Activated CD4-positive, alpha-beta T cell treated with anti-CD3 and anti-CD28 coated beads for 1 hour (primary cell): ENCODE measurements around the gene FOLH1.
"Not testable (repeated sequence)": the region's sequence is repeated elsewhere in the genome, so short reads cannot be mapped to it uniquely, and the experiment has no call there.

ENCODE experiments used
- DNase-seq: peaks from one replicate; pipeline ENCODE4 v3.0.0-alpha.2; 2020

Gene FOLH1

GRCh38 chr11:49175378-49175777 lies 33.0 kb downstream of the FOLH1 start:
- DNase-seq, result not testable (repeated sequence)

GRCh38 chr11:49174691-49175366 lies 33.6 kb downstream of the FOLH1 start:
- DNase-seq, result not testable (repeated sequence)

GRCh38 chr11:49171613-49172012 lies 36.8 kb downstream of the FOLH1 start:
- DNase-seq, result not testable (repeated sequence)

- DNase-seq, result not testable (repeated sequence)
These were observed 38.8 kb downstream of the FOLH1 start for GRCh38 chr11:49169579-49169978.

DNA sequence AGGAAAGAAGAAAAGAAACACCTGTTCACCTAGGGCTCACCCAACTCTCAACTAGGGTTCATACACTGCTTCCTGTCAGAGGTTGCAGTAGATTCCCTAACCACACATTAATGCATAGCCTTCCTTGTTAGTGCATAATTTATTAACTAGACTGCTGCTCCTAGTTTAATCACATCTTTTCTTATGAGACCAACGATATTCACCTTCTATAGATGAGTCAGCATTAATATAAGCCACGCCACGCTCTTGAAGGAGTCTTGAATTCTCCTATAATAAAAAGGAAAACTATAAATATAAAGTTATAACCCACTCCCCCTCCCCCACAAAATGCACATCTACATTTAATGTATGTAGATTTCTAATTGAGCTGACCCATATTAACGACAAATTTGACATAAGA lies 39.4 kb downstream of the FOLH1 start:
- not testable (repeated sequence) for DNase-seq

DNA sequence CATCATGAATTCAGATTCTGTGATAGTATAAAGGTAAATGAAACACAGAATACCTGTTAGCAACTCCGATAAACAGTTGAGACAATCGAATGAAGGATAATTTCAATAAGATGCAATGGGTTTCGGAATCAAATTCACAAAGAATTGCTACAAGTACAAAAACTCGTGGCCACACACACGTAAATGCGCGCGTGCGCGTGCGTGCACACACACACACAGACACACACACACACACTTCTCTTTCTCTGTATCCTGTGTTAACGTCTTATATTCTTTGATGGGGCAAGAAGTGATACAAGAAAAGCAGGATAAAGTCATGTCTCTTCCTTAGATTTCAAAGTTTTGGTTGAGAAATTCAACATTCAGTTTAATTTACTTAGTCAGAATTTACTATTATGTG lies 57.2 kb downstream of the FOLH1 start:
- DNase-seq, result no peak

- not testable (repeated sequence) for DNase-seq
These were observed 106.0 kb downstream of the FOLH1 start for GRCh38 chr11:49102356-49102755.
